GM06990 (cell line): ENCODE results near the gene KCNG4.

Experiments
- DNase-seq: peaks from one replicate; pipeline ENCODE4 v3.0.0-alpha.2; 2011; ENCODE audit not compliant: insufficient read length; ENCODE audit errors: extremely low read depth
- H3K27me3 ChIP-seq: replicated peaks from 2 replicates; pipeline ENCODE4 v1.6.0; 2011; ENCODE audit warnings: low read length; ENCODE audit not compliant: control insufficient read depth, insufficient read depth
- H3K36me3 ChIP-seq: 2 replicates; pipeline ENCODE4 v1.5.1; 2011; ENCODE audit warnings: low read length; ENCODE audit not compliant: control insufficient read depth, insufficient read depth
- H3K4me3 ChIP-seq: replicated peaks from 2 replicates; pipeline ENCODE4 v1.5.1; 2011; ENCODE audit warnings: low read depth, mild to moderate bottlenecking, control low read depth, low read length
- CTCF ChIP-seq: IDR thresholded peaks from 2 replicates; pipeline ENCODE4 v1.5.1; 2011; ENCODE audit warnings: low read length, control low read depth, mild to moderate bottlenecking, inconsistent platforms; ENCODE audit not compliant: insufficient read depth, poor library complexity, severe bottlenecking

The KCNG4 gene

GRCh38 chr16:84255050-84255810 lies 15.4 kb upstream of the KCNG4 start:
- Histone ChIP-seq H3K4me3 (no peak overlapping the region), H3K36me3 (no peaks in the 10 kb centered on the region), H3K27me3 (no peaks in the 10 kb centered on the region)
- no peak for TF ChIP-seq CTCF
- no peak for DNase-seq

GRCh38 chr16:84254062-84254461 lies 14.2 kb upstream of the KCNG4 start:
- H3K27me3 ChIP-seq, result no peaks in the 10 kb centered on the region; the same call in 1 of the 2 replicates
- TF ChIP-seq CTCF, result no peak
- DNase-seq, result no peak
- no peaks in the 10 kb centered on the region for H3K36me3 ChIP-seq
- no peak overlapping the region for H3K4me3 ChIP-seq

GRCh38 chr16:84253173-84253572 lies 13.4 kb upstream of the KCNG4 start:
- TF ChIP-seq CTCF, result no peak
- DNase-seq, result no peak
- H3K36me3 ChIP-seq, result no peaks in the 10 kb centered on the region
- H3K4me3 ChIP-seq, result no peak overlapping the region
- H3K27me3 ChIP-seq, result no peaks in the 10 kb centered on the region; the same call in 1 of the 2 replicates

GRCh38 chr16:84252184-84252583 lies 12.4 kb upstream of the KCNG4 start:
- Histone ChIP-seq H3K36me3 (no peaks in the 10 kb centered on the region), H3K4me3 (no peak overlapping the region), H3K27me3 (no peaks in the 10 kb centered on the region; the same call in 1 of the 2 replicates)
- no peak for DNase-seq
- no peak for TF ChIP-seq CTCF

- DNase-seq, result no peak
- no peak for TF ChIP-seq CTCF
- H3K4me3 ChIP-seq, result no peak overlapping the region
- no peaks in the 10 kb centered on the region for H3K36me3 ChIP-seq
- no peaks in the 10 kb centered on the region; the same call in 1 of the 2 replicates for H3K27me3 ChIP-seq
Measured at GRCh38 chr16:84247844-84248243, 8.0 kb upstream of the KCNG4 start.
